Stimulated activated naive B cell treated with anti-CD40 and anti-IgM and Interleukin-4, amounts not matched to agents 10 μg/mL and 1 μg/mL and 100 μg/mL, for 72 hours (primary cell): ENCODE measurements around the gene FEM1A.
"Not testable (repeated sequence)": the region's sequence is repeated elsewhere in the genome, so short reads cannot be mapped to it uniquely, and the experiment has no call there.

Source experiments
- ATAC-seq, 2 donors: fragments of 150-1000 bp; cut with Tn5 transposase; replicated peaks; 2 replicates each; pipeline ENCODE4 v1.10.0; 2021; ENCODE audit warnings: moderate library complexity in 1 of 2
- DNase-seq: peaks from one replicate; pipeline ENCODE4 v3.0.0; 2021
- H3K27ac Mint-ChIP-seq: one replicate; pipeline ENCODE4 v1.8.0; 2022; ENCODE audit warnings: mild to moderate bottlenecking, mixed read lengths
- H3K27me3 Mint-ChIP-seq, 2 donors: one replicate each; pipeline ENCODE4 v1.8.0; 2022; ENCODE audit warnings: mixed read lengths in 2 of 2
- H3K36me3 Mint-ChIP-seq, 2 donors: one replicate each; pipeline ENCODE4 v1.8.0; 2022; ENCODE audit warnings: mixed read lengths in 2 of 2, mild to moderate bottlenecking in 1 of 2
- H3K4me1 Mint-ChIP-seq, 2 donors: one replicate each; pipeline ENCODE4 v1.8.0; 2022; ENCODE audit warnings: mixed read lengths in 2 of 2, mild to moderate bottlenecking in 1 of 2
- H3K4me3 Mint-ChIP-seq, 2 donors: one replicate each; pipeline ENCODE4 v1.8.0; 2022; ENCODE audit warnings: mild to moderate bottlenecking in 2 of 2, mixed read lengths in 2 of 2, moderate library complexity in 1 of 2
- H3K9me3 Mint-ChIP-seq, 2 donors: one replicate each; pipeline ENCODE4 v1.8.0; 2022; ENCODE audit warnings: mixed read lengths in 2 of 2, mild to moderate bottlenecking in 1 of 2

Gene FEM1A

GRCh38 chr19:4791183-4792018 lies at the start of gene FEM1A:
Gene FEM1A, plus strand, starts transcription at chr19:4791734. Its CDS starts 121 bp downstream, at chr19:4791855.
- Mint-ChIP-seq H3K4me1 (peaks cover 19 to 40% of the 10 kb centered on the region in 2 donors), H3K4me3 (peak within 1 kb of the TSS; percentile 87 to 90), H3K27ac (peak within 1 kb of the TSS; percentile 93), H3K9me3 (no peaks in the 10 kb centered on the region), H3K27me3 (peaks cover 0 to under 1% of the 10 kb centered on the region in 2 donors), H3K36me3 (peaks cover 6 to 25% of the 10 kb centered on the region in 2 donors)
- ATAC-seq, result peak; percentile 94 to 95
- DNase-seq, result peak; percentile 99

- ATAC-seq (no peak), DNase-seq (no peak)
- no peaks in the 10 kb centered on the region for H3K4me1 Mint-ChIP-seq
- no peak overlapping the region for H3K4me3 Mint-ChIP-seq
- no peaks in the 10 kb centered on the region for H3K9me3 Mint-ChIP-seq
- H3K36me3 Mint-ChIP-seq, result no peaks in the 10 kb centered on the region
- peaks cover 27 to 47% of the 10 kb centered on the region in 2 donors for H3K27me3 Mint-ChIP-seq
- no peak overlapping the region for H3K27ac Mint-ChIP-seq
These were observed 48.5 kb upstream of the FEM1A start for GRCh38 chr19:4742723-4743646.

- Mint-ChIP-seq H3K9me3 (no peaks in the 10 kb centered on the region), H3K4me1 (no peaks in the 10 kb centered on the region), H3K4me3 (no peak overlapping the region), H3K27me3 (peaks cover 33 to 48% of the 10 kb centered on the region in 2 donors), H3K36me3 (no peaks in the 10 kb centered on the region), H3K27ac (peak overlapping the region; percentile 32)
- ATAC-seq, result no peak
- DNase-seq, result no peak
These were observed 46.9 kb upstream of the FEM1A start for GRCh38 chr19:4744451-4745174.

GRCh38 chr19:4745175-4745574 lies 46.4 kb upstream of the FEM1A start:
- H3K36me3 Mint-ChIP-seq, H3K4me3 Mint-ChIP-seq, DNase-seq, H3K4me1 Mint-ChIP-seq, ATAC-seq, H3K9me3 Mint-ChIP-seq: not testable (repeated sequence)
- Mint-ChIP-seq H3K27me3 (peaks cover 39 to 53% of the 10 kb centered on the region in 2 donors), H3K27ac (peak overlapping the region; percentile 32)

GRCh38 chr19:4745986-4746385 lies 45.5 kb upstream of the FEM1A start:
- no peaks in the 10 kb centered on the region for H3K9me3 Mint-ChIP-seq

GRCh38 chr19:4748185-4748584 lies 43.3 kb upstream of the FEM1A start:
- no peak for ATAC-seq
- H3K9me3 Mint-ChIP-seq, result no peaks in the 10 kb centered on the region
- no peaks in the 10 kb centered on the region for H3K36me3 Mint-ChIP-seq
- H3K27ac Mint-ChIP-seq, result no peak overlapping the region
- peaks cover 34 to 41% of the 10 kb centered on the region in 2 donors for H3K27me3 Mint-ChIP-seq
- H3K4me3 Mint-ChIP-seq, result no peak overlapping the region
- no peak for DNase-seq
- no peaks in the 10 kb centered on the region for H3K4me1 Mint-ChIP-seq

More at GRCh38 chr19:4745986-4746385, 45.5 kb upstream of the FEM1A start:
- Mint-ChIP-seq H3K27ac (no peak overlapping the region), H3K4me1 (no peaks in the 10 kb centered on the region), H3K36me3 (no peaks in the 10 kb centered on the region), H3K27me3 (peaks cover 40 to 55% of the 10 kb centered on the region in 2 donors), H3K4me3 (no peak overlapping the region)
- ATAC-seq, result no peak
- no peak for DNase-seq

- Mint-ChIP-seq H3K4me3 (no peak overlapping the region), H3K27me3 (peaks cover 32 to 37% of the 10 kb centered on the region in 2 donors), H3K27ac (no peak overlapping the region), H3K36me3 (no peaks in the 10 kb centered on the region), H3K9me3 (no peaks in the 10 kb centered on the region), H3K4me1 (no peaks in the 10 kb centered on the region)
- no peak for DNase-seq
- ATAC-seq, result no peak
These were observed 42.9 kb upstream of the FEM1A start for GRCh38 chr19:4748589-4748988.

GRCh38 chr19:4749870-4750590 lies 41.5 kb upstream of the FEM1A start:
- Mint-ChIP-seq H3K9me3 (no peaks in the 10 kb centered on the region), H3K27ac (no peak overlapping the region)

GRCh38 chr19:4754248-4754647 lies 37.3 kb upstream of the FEM1A start:
- H3K4me1 Mint-ChIP-seq, result peaks cover 0 to under 1% of the 10 kb centered on the region in 2 donors
- peaks cover 18 to 22% of the 10 kb centered on the region in 2 donors for H3K27me3 Mint-ChIP-seq
- peak overlapping the region; percentile 52 for H3K27ac Mint-ChIP-seq
- peak; percentile 41 to 58 for ATAC-seq
- H3K4me3 Mint-ChIP-seq, result no peak overlapping the region
- no peaks in the 10 kb centered on the region for H3K9me3 Mint-ChIP-seq
- no peaks in the 10 kb centered on the region for H3K36me3 Mint-ChIP-seq
- no peak for DNase-seq

More at GRCh38 chr19:4749870-4750590, 41.5 kb upstream of the FEM1A start:
- peaks cover 32 to 36% of the 10 kb centered on the region in 2 donors for H3K27me3 Mint-ChIP-seq
- ATAC-seq, result no peak
- H3K4me1 Mint-ChIP-seq, result no peaks in the 10 kb centered on the region
- no peaks in the 10 kb centered on the region for H3K36me3 Mint-ChIP-seq
- no peak overlapping the region for H3K4me3 Mint-ChIP-seq
- DNase-seq, result no peak

GRCh38 chr19:4755459-4755858 lies 36.1 kb upstream of the FEM1A start:
- Mint-ChIP-seq H3K27me3 (peaks cover 11 to 13% of the 10 kb centered on the region in 2 donors), H3K4me1 (peaks cover 4 to 5% of the 10 kb centered on the region in 2 donors), H3K4me3 (no peak overlapping the region), H3K27ac (no peak overlapping the region), H3K36me3 (no peaks in the 10 kb centered on the region), H3K9me3 (no peaks in the 10 kb centered on the region)
- ATAC-seq (no peak), DNase-seq (no peak)

GRCh38 chr19:4758082-4758481 lies 33.5 kb upstream of the FEM1A start:
- H3K4me3 Mint-ChIP-seq, result no peak overlapping the region
- DNase-seq (no peak), ATAC-seq (no peak)
- H3K27me3 Mint-ChIP-seq, result peaks cover 26 to 40% of the 10 kb centered on the region in 2 donors
- H3K9me3 Mint-ChIP-seq, result no peaks in the 10 kb centered on the region
- H3K36me3 Mint-ChIP-seq, result no peaks in the 10 kb centered on the region
- H3K27ac Mint-ChIP-seq, result no peak overlapping the region
- peaks cover 4 to 5% of the 10 kb centered on the region in 2 donors for H3K4me1 Mint-ChIP-seq

- Mint-ChIP-seq H3K27me3 (peaks cover 30 to 43% of the 10 kb centered on the region in 2 donors), H3K9me3 (no peaks in the 10 kb centered on the region), H3K4me1 (peaks cover 4 to 5% of the 10 kb centered on the region in 2 donors), H3K4me3 (no peak overlapping the region), H3K36me3 (no peaks in the 10 kb centered on the region), H3K27ac (no peak overlapping the region)
- ATAC-seq (no peak), DNase-seq (no peak)
These were observed 32.9 kb upstream of the FEM1A start for GRCh38 chr19:4758659-4759058.
